Measurements from ENCODE around the gene CKB.
A peak's percentile ranks its signal among the peaks of the same experiment; 100 is the strongest.

The CKB gene

DNA sequence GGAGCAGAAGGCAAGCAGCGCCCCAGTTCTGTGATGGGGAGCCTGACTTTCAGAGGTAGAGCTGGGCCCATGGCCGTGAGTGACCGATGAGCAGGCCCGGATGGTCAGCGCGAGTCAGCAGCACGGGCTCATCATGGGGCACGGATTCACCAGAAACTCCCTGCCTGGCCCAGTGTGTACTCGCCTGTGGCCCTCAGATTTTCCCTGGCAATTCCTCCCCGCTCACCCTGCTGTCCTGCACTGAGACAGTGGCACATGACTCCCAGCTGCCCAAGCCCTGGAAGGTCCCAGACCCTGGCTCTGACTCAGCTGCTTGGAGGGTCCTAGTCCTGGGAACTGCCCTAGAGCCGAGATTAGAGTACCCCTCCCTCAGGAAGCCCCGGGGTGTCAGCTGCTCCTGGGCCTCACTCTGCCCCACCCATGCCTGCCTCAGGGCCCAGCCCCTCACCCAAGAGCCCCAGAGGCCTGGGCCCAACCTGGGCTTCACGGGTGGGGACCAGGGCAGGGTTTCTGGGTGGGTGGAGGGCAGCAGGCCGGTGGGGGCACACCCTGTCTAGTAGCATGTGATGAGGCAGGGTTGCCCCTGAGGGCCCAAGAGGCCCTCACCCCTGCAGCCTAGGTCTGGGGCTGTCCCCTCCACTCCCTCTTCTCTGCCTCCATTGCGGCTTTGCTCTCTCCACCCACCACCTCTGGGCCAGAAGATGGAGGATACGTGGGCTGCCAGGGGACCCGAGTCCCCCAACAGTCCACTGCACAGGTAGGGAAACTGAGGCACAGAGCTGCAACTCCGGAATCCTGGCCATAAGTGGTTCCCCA is 14.8 kb upstream of the CKB start:
- DNase-seq: no peak

DNA sequence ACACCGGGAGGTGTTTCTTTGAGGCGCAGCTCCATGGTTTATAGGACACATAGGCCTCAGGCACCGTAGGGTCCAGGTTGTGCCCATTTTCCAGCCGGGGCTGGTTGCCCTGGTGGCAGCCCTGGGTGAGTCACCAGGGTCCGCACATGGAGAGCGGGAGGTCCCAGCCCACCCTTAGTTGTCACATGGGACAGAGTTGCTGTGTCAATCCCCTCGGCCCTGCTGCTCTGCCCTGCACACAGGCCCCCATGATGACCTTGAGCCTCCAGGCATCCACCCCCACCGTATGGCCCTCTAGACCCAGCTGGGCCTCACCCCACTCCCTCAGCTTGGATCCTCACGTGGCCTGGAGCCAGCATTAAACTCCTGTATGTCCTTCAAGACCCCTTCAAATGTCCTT is 14.1 kb upstream of the CKB start:
- DNase-seq: no peak

DNA sequence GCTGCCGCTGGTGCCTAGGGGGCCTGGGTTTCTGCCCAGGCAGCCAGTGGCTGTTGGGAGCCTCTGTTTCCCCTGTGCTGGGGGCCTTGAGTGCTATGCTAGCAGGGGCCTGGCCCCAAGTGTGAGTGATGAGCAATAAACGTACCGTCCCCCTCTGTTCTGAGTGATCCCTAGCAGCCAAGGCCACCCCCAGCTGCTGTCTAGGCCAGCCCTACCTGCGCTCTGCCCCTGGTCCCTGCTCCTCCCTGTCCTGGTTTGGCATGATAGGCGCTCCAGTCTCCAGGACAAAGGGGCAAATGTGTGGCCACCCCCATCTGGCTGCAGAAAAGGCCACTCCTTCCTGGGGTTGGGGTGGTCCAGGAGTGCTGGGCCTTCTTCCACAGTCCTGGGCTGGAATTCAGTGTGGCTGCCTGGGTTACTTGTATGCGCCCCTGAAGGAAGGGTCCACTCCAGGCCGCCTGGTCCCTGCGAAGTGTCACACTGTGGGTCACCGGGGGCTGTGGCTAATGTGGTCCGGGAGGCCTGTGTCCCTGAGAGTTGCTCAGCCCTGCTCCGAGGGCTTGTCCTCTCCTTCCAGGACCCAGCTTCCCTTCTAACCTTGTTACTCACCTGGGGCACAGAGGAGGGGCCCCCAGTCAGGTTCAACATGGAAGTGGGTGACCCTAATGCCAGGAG is 13.4 kb upstream of the CKB start:
- no peak for DNase-seq

DNA sequence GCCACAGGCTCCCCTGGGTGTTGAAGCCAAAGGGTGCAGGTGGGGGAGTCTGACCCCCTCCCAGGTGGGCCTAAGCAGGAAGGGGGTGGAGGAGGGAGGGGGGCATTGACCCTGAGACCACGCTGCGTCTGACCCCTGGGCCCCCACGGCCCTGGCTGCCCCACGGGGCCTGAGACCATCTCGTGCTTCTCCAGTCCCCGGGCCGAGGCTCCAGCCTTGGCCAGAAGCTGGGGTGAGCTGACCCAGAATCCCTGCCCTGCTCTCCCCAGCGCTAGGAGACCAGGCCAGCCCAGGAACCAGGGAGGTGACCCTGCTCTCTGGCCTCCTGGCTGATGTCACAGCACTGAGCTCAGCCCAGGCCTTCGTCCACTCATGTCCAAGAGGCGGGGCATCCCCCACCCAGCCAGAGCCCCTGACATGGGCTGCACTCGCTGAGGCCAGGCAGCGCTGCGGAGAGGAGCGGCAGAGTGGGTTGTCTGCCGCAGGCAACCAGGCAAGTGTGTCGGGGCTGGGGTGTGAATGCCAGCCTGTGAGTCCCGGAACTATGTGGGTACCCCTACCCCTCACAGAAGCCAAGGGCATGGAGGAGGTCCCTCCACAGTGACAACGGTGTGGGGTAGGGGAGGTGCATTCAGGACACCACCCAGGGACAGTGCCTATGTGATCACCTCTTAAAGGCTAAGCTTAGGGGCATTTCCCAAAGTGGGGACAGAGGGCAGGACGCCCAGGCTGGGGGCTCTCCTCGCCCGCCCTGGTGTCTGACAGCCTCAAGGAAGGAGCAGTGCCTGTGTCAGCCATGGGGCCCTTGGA is 12.7 kb upstream of the CKB start:
- DNase-seq: no peak

DNA sequence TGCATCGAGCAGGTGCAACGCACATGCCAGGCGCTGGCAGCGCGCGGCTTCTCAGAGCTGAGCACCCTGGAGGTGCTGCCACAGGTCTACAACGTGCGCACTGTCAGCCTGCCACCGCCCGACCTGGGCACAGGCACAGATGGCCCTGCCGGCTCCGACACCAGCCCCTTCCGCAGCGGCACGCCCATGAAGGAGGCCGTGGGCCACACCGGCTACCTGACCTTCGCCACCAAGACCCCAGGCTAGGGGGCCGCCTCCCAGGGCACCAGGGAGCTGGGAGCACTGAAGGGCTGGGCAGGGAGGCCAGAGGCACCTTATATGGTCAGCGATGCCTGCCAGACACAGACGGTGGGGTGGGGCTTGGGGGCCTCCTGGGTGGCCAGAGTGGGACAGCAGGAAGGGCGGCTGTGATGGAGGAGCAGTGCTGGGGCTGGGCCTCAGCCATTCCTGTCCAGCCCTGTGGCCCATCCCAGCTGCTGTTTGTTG is 12.0 kb upstream of the CKB start:
- DNase-seq: no peak

DNA sequence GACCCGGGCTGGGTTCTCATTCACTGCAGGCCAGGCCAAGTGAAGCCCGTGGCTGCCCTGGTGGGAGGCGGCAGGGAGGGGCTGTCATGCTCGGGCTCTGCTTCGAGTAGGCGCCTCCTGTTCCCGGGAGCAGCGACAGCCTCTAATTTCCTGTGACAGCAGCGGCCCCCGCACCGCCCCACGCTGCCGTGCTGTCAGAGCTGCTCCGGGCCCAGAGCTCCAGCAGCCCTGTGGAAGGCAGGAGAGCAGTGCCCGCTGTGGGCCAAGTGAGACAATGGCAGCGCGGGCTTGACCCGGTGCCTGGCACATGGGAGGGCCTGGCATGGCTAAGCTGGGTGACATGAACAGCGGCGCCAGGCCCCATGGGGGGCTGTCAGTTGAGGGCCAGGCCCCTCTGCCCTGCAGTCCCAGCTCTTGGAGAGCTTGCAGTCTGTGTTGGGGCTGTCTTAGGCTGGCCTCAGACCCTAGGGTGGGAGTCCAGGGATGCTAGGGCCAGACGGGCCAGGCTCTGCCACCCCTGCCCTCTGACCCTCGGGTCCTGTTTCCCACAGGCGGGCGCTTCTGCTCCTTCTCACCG is 11.5 kb upstream of the CKB start:
- DNase-seq: no peak

DNA sequence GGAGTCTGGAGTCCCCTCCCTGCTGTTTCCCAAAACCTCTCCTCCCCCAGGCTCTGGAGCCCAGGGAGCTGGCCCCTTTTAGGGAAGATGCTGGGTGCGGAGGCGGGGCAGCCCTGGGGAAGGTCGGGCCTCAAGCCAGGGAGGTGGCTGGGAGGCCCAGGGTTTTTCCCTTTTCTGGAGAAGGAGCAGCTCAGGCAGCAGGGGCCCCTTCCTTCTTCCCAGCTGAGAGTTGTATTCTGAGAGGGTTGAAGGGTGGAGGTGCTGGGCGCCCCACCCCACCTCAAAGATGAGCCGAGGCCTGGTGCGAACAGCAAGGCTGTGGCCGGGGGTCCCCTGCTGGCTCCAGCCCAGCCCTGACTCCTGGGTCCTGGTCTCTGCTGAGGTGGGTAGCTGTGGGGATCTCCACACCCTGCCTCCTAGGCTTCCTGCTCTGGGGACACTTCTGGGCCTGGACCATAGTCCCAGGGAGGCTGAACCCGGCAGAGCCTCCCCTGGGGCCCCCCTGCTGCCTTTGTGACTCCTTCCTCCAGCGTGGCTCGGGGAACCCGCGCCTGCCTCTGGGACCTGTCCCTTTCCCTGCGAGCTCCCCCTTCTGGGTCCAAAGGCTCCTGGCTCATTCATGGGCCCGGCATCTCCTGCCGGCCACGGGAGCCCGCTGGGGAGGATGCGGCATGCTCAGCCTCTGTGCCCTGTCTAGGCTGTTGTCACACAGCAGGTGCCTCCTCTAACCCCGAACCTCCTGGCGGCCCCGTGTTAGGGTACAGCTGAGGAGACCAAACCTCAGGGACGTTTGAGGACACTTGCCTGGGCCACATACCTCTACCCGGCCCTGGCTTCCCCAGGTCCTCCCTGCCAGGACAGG is 10.7 kb upstream of the CKB start:
- DNase-seq: peak; percentile 5 to 15

DNA sequence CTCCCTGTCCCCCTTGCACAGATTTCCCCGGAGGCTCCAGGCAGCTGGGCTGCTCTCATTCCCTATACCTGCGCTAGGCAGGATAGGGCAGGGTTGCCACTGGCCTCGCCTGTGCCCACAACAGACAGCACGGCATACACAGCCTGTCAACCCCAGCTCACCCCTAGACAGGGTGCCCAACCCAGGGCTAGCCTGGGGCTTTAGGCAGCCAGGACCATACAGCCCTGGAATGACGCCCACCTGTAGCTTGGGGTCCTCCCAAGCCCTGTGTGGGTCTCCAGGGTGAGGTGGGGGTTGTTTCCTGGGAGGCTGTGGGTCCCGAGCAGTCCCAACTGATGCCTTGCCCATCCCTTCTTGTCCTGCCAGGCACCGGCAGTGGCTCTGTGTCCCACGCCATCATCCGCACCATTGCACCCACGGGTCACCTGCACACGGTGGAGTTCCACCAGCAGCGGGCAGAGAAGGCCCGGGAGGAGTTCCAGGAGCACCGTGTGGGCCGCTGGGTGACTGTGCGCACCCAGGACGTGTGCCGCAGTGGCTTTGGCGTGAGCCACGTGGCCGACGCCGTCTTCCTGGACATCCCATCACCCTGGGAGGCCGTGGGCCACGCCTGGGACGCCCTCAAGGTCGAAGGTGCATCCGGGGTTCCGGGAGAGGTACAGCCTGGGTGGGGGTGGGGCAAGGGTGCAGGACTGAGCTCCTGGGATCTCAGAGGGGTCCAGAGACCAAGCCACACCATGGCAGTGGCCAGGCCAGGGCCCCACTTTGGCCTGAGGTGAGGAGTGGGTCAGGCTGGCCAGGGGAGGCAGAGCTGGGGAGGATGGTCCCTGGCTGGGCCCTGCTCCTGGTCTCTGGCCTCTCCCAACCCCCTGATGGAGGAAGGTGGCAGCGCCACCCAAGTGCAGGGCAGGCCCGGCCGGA is 9.8 kb upstream of the CKB start:
- DNase-seq: no peak

DNA sequence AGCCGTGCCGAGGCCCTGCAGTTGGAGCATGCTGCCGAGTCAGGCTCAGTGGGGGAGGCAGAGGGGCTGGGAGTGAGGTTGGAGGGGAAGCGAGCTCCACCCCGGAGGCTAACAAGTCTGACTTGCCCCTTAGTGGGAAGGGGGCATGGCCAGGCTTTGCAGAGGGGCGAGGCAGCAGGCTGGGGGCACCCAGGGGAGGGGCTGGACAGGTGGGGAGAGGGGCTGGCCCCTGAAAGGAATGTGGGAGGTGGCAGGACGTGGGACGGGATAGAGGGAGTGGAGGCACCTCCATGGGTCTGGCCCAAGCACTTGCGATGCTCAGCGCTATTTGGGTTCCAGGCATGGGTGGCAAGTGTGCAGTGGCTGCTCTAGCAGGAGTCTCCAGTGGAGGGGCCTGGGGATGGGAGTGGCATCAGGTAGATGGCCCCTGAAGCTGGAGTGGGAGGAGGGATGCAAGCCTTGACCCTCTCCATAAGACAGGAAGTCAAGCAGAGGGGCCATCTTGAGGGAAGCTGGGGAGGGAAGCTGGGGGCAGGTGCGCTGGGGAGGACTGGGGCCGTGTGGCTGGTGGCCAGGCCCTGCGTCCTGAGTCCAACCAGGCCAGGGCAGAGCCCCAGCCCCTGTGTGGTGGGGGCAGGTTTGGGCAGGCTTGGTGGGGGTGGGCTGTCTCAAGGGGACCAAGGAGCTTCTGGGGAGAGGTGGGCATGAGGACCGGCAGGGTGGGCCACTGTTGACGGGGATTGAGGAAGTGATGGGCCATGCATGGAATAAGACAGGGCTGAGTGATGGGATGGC is 9.0 kb upstream of the CKB start:
- DNase-seq: no peak

DNA sequence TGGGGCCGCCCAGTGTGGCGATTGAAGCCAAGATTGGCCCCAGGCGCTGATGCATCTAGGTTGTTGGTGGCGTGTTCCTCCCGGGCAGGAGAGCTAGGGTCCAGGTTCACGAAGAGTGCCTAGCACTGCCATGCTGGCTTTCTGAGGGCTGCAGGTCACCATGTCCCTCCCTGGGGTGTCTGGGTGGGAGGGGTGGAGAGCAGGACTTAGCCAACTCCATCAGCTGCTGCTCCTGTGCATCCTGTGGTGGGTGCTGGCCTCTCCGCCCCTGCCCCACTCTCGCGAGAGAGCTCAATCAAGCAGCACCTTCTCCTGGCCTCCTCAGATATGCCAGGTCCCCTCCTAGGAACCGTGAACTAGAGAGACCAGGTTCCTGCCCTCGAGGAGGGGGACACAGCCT is 8.2 kb upstream of the CKB start:
- no peak for DNase-seq

DNA sequence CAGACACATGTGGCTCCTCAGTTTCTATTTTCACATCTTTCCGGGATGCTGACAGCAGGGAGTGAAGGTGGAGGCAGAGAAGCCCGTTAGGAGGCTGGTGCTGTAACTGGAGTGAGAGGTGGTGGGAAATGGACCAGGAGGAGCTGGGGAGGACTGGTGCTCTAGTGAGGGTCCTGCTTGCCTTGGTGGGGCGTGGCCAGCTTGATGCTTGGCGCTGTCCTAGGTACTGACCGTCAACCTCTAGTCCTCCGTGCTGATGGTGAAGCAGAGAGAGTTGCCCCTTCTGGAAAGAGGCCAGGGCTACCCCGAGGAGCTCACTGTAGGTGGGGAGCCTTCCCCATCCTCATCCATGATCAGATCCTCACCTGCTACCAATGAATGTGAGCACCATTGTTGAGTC is 7.8 kb upstream of the CKB start:
- DNase-seq: peak; percentile 17 to 33

DNA sequence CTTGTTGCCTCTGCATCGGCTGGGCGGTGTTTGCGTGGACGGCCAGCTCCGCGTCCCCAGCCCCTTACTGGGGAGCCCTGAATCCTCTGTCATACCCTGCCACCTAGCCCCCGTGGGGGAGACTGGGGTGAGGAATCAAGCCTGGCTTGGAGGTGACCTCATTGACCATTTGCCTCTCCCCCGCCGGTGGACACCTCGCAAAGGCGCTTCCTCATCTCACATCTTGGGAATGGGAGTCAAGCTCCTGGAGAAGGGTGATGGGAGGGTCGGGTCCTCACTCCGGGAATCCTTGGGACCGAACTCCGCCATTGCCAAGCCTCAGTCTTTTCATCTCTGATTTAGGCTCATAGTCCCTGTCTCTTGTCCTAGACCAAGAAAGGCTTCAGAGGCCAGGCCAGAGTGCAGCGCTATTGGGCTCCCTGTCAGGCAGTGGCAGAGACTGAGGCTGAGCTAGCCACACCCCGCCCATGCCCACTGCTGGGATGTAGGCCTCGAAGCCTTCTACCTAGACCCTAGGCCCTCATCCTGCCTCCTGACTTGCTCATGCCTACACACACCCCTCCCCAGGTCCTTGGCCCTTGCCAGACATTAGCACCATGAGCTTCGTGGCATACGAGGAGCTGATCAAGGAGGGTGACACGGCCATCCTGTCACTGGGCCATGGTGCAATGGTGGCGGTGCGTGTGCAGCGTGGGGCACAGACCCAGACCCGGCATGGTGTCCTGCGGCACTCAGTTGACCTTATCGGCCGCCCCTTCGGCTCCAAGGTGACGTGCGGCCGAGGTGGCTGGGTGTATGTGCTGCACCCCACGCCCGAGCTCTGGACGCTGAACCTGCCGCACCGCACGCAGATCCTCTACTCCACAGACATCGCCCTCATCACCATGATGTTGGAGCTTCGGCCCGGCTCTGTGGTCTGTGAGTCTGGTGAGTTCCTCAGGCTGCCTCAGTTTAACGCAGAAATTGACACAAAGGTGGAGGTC is 7.0 kb upstream of the CKB start:
- no peak for DNase-seq

DNA sequence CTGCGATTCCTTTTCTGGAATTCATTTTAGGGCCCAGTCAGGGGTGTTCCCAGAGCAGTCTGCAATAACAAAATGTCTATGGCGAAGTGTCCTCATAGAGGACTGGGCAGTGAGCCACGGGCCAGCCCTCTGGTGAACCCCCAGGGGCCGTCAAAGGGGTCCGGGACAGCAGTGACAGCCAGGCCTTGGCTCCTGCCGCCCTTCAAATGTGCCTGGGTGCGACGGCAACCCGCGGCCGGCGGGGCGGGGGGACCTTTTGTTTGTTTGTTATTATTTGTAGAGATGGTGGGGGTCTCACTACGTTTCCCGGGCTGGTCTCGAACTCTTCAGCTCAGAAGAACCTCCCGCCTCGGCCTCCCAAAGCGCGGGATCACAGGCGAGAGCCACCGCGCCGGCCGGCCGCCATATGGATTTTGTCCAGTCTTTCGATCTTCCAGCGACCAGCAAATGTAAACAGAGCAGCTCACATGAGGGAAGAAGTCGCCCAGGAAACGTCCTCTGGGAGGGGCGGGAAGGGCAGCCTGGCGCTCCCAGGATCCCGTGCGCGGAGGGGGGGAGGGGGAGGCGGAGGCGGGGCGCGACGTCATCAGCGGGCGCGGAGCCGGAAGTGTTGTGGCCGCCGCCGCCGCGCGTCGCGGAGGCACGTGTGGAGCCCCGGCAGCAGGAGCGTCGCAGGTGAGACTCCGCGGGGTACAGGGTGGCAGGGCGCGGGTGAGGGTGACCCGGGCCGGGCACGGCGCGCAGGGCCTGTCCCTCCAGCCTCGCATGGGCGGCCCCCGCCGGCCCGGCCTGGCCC is 6.2 kb upstream of the CKB start, which contains the start of gene TRMT61A:
TSS of gene TRMT61A (plus strand) at position 610 of the 796 bp plus-strand sequence. CDS start 783 bp downstream, outside the sequence.
- peak; percentile 72 to 79 for DNase-seq

DNA sequence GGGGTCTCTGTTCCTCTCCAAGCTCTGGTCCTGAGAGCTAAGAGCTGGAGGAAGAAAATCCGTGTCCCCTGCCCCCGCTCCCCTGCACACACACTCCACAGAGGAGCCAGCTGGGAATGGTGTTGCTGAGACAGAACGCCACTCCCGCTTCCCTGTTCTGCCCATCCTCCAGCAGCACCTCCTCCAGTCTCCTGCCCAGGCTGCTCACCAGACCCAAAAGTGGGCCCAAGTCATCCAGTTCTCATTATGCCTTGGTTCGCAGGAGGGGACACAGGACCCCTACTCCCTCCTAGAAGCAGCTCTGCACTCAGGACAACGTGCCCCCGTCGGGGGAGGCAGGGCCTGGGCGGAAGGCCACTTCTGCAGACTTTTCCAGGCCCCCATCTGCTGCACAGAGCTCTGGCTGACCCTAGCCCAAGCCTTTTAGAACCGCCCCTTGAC is 5.5 kb upstream of the CKB start:
- DNase-seq: no peak

DNA sequence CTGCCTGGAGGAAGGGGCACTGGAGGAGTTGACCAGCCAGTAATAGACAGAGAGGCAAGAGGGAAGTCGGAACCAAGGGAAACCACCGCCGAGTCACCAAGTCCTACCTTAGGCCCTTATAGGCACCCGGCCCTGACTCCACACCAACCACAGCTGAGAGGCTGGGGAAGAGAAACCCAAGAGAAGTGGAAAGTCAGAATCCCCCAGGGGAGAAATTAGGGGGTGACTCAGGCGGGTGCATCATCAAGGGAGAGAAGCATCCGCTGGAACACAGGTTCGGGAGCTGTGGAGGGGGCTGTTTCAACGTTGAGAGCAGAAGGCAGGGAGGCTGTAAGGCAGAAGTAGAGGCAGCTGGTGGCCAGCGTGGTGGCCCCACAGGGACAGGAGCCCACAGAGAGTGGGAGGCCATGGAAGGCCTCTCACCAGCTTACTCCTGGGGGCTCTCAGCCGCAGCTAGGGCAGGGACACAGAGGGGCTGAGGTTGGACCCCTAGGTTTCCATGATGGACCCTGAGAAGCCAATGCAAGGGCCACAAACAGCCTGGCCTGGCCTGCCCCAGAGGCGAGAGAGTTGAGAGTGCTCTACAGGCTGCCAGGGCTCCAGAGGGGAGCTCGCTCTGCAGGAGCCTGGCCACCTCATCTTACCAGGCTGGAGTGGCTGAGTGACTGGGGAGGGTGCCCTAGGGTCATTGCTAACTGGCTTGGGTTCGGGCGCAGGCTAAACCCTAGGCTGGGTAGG is 4.9 kb upstream of the CKB start:
- no peak for DNase-seq

DNA sequence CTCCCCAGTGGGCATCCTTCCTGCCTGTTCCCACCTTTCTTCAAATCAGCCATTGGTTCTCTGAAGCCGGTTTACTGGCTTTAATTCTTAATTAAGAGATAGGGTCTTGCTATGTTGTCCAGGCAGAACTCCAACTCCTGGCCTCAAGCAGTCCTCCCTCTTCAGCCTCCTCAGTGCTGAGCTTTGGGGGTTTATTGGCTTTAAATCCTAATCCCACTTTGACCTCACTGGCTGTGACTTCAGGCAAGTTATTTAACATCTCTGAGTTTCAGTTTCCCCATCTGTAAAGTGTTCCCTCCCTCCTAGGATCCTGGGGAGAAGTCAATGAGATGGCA is 4.3 kb upstream of the CKB start:
- DNase-seq: no peak

DNA sequence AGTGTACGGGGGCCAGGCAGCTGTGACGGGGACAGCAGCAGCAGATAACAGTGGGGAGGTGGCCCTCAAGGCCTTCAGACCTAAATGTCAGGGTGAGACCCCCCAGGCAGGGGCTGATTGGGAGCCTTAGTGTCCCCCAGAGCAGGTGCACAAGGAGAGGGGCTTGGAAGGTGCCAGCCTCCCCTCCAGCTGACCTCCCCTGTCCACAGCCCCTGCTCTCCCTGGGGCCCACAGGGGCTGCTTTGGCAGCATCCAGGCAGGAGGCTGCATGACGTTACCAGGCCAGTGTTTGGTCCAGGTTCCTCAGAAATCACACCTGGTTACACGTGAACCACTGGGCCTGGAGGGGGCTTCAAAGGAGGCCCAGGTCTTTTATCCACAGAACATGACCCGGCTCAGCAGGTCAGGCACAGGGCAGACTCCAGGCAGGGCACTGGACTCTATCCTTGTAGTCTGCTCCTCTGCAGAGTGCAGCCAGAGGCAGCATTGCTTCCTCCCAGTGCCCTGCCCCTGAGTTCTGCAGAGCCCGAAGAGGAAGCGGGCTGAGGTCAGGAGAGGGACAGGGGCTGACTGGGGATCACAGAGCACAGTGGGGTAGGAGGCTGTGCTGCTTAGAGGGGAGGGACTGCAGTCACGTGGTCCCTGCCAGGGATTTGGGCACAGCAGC is 3.8 kb upstream of the CKB start:
- DNase-seq: peak; percentile 68 to 78

Measured in Kasumi-1 (cell line).